Hematopoietic multipotent progenitor cell treated with erythropoietin and hydrocortisone succinate and interleukin-3 and kit ligand, for 15 days (in vitro differentiated cells): ENCODE data around the gene CACNG6.

Source experiments
- DNase-seq: peaks from one replicate; pipeline ENCODE4 v3.0.0-alpha.2; 2015; ENCODE audit warnings: low spot score

CACNG6 gene

GRCh38 chr19:53969366-53969765, 22.1 kb upstream of the CACNG6 start:
- DNase-seq = no peak

DNA sequence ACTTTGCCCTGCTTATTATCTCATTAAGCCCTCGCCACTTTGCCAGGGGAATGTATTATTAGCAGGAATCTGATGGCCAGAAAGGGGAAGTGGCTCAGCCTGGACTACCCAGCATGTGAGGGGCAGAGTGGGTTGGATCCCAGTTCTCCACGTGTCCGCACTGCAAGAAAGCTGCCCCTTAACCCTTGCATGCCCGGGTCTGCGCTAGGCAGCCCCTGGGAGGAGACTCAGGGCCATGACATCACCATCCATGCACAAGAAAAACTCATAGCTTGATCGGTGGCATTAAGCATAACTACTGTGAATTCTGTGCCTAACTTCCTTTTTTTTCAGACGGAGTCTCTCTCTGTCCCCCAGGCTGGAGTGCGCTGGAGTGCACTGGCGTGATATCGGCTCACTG, 19.8 kb upstream of the CACNG6 start:
- DNase-seq = no peak

DNA sequence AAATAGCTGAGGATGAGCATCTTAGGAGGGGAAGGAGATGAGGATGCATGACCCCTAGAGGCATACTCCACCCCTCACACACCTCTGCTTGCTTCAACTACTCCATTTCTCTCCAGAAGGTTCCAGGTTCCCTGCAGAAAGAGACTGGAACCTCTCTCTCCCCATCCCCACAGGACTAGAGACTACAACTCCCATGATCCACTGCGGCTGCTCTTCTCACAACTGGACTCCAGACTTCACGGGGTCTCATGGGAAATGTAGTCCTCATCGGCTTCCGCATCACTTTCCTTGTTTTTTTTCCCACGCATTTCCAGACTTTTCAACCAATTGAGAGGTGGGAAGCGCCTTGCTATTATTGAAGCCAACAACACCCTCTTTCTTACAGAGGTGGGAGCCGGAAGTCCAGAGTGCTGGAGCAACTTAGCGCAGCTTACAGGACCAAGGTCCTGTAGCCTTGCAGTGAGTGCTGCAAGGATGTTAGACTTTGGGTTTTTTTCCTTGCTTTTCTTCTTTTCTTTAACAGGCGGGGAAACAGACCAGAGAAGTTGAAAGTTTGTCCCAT, 13.9 kb upstream of the CACNG6 start:
- peak; percentile 70 for DNase-seq

GRCh38 chr19:53977991-53978731, 13.3 kb upstream of the CACNG6 start:
- DNase-seq = peak; percentile 26

- no peak for DNase-seq
Measured at GRCh38 chr19:53978975-53979801, 12.2 kb upstream of the CACNG6 start.

DNA sequence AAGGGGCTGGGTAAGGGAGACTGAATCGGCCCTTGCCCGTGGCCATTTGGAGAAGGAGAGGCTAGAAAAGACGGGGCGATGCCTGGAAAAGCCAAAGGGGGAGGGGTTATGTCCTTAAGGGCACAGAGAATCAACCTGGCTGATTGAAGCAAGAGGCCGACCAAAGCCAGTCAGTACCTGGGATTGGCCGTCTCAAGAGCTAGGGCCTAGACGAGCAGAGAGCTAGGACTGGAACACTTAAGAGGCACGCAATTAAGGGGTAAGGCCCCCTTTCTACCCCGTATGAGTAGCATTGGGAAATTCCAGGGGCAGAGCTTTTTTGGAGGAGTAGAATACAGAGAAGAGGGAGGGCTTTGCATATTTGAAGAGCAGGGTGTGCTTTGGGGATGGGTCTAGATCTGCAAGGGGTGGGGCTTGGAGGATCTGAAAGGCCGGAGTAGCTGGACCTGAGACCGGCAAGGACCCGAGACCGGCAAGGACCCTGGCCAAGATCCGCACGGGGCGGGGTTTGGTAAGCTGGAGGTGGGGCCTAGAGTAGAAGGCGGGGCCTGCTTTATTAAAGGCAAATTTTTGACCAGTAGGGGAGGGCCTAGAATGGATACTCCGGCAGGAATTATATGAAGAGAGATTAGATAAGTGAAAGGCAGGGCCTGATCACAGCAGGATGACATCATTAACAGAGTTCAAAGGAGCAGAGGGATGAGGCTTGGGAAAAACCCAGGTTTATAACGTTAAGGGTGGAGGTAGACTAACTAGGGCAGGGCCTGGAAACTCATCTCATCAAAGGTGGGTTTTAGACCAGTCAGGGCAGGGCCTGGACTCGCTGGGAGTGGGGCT, 10.7 kb upstream of the CACNG6 start:
- no peak for DNase-seq

DNA sequence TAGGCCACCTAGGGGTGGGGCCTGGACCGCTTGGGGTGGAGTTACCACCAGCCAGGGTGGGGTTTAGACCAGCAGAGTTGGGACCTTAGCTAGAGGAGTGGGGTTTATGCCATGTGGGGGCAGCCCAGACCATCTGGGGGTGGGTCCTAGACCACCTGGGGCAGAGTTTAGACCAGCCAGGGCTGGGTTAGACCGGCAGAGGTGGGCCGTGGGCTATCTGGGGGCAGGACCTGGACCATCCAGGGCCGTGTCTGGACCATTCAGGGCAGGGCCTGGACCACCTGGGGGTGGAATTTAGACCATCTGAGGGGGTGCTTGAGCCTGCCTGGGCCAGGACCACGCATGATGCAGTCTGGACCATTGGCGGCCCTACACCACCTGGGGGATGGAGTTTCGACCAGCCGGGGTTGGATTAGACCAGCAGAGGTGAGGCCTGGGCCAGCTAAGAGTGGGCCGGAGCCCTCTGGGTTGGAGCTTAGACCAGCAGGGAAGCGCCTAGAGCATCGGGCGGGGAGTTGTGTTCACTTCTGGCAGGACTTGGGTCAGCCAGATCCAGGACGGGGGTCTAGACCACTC, 10.0 kb upstream of the CACNG6 start:
- DNase-seq = no peak

DNA sequence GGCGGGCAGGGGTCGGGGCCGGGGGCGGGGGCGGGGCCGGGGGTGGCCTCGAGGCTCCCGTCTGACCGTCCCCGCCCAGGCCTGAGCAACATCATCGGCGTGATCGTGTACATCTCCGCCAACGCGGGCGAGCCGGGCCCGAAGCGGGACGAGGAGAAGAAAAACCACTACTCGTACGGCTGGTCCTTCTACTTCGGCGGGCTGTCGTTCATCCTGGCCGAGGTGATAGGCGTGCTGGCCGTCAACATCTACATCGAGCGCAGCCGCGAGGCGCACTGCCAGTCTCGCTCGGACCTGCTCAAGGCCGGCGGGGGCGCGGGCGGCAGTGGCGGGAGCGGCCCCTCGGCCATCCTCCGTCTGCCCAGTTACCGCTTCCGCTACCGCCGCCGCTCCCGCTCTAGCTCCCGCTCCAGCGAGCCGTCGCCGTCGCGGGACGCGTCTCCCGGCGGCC, 9.4 kb upstream of the CACNG6 start:
- DNase-seq = no peak

DNA sequence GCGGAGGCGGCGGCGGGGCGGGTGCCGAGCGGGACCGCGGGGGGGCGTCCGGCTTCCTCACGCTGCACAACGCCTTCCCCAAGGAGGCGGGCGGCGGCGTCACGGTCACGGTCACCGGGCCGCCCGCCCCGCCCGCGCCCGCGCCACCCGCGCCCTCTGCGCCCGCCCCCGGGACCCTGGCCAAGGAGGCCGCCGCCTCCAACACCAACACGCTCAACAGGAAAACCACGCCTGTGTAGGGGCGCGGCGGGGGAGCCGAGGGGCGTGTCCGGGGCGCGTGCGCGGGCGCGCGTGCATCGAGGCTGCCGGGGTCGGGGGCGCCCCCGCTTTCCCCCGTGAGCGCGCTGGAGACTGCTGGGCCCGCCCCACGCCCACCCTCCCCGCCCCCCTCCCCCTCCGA, 8.8 kb upstream of the CACNG6 start:
- peak; percentile 14 for DNase-seq

GRCh38 chr19:53983457-53984289, 7.8 kb upstream of the CACNG6 start:
- no peak for DNase-seq

GRCh38 chr19:53985863-53986262, 5.6 kb upstream of the CACNG6 start:
- DNase-seq = no peak

- DNase-seq = no peak
Measured at GRCh38 chr19:53988981-53989380, 2.5 kb upstream of the CACNG6 start.

GRCh38 chr19:53989600-53990533, 1.6 kb upstream of the CACNG6 start:
- no peak for DNase-seq

DNA sequence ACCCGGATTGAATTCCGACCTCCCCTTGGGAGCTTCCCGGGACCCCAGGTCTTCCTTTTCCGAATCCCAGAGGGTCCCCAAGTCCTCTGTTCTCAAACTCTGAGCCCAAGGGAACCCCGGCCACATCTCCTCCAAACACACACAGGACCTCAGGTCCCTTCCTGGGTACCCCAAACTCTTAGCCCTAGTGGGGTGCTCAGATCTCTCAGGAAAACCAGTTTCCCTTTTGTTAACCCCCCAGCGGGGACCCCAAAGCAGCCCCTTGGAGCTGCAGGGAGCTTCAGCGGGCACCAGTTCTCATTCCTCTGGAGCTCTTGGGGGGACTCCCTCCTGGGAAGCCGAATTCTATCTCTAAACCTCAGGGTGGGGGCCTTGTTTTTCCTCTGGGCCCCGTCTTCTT, 774 bp downstream of the CACNG6 start:
- DNase-seq = no peak

- DNase-seq = no peak
Measured at GRCh38 chr19:53992815-53993214, 1.4 kb downstream of the CACNG6 start.

DNA sequence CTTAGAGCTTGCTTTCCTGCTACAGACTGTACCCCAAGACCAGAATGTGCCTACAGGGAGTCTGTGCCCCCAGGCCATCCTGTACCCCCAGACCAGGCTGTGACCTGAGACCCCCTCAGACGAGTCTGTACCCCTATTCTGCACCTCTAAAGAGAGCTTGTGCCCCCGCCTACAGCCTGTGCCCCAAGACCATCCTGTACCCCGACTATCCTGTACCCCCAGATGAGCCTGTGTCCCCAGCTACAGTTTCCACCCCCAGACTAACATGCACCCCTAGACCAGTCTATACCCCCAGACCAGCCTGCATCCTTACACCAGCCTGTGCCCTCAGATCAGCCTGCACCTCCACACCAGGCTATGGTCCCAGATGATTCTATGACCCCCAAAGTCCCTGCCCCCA, 2.0 kb downstream of the CACNG6 start:
- no peak for DNase-seq

- DNase-seq = no peak
Measured at GRCh38 chr19:53994811-53995210, 3.4 kb downstream of the CACNG6 start.

- DNase-seq = no peak
Measured at GRCh38 chr19:53998223-53998622, 6.8 kb downstream of the CACNG6 start.

DNA sequence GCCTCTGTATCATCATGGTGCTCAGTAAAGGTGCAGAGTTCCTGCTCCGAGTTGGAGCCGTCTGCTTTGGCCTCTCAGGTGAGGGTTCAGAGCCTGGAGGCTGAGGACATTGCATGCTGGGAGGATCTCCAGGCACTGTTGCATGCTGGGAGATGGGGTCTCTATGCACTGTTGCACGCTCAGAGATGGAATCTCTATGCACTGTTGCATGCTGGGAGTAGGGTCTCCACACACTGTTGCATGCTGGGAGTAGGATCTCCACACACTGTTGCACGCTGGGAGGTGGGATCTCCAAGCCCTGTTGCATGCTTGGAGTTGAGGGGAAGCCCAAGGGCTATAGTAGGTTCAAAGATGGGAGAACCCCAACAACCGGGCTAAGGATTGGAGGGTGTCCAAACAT, 8.3 kb downstream of the CACNG6 start:
- DNase-seq = no peak

DNA sequence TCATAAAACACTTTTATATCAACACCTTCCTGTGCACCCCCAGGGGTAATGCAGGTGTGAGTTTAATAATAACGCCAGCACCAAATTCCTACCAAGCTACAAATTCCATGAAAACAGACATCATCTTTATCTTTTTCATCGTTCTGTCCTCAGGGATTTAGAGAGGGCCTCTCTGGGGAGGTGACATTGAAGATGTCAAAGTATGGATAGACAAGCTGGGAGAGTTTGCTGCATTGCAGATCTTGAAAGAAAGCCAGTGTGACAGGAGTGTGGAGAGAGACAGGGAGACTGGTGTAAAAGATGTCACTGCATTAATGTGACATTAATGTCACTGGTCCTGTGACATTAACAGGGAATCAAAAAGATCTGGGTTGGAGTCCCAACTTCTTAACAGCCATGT, 10.1 kb downstream of the CACNG6 start:
- no peak for DNase-seq
